Left renal pelvis (tissue), 4 donors: ENCODE results near the gene CBX2. TPM values are rescaled to one million over a fixed set of nuclear protein-coding genes. Genes with fewer than 3 reads are reported as not detected.

Source experiments
- polyA plus RNA-seq, 4 donors: library from polyadenylated mRNA; unstranded; fragments of 120-200 nt; gene quantifications; one replicate each; pipeline ENCODE4 v1.2.1, GENCODE V29; 2013; ENCODE audit not compliant: insufficient read length in 4 of 4

The CBX2 gene
- polyA plus RNA-seq, 4 donors = 20.9 to 33.3 (median 23.1) TPM

Other genes starting within 250 kb of the CBX2 start
- gene RBFOX3, start 167.1 kb upstream of the CBX2 start, polyA plus RNA-seq = 1 to 10 TPM in 1 of 4 donors, under 1 TPM in 3; 0.82 to 2.4 (median 0.91) TPM
- gene ENPP7, start 47.2 kb upstream of the CBX2 start, polyA plus RNA-seq = 1 to 10 TPM in 3 of 4 donors, under 1 TPM in 1; 0.07 to 6.8 (median 3.1) TPM
- gene CBX8, start 18.9 kb downstream of the CBX2 start, polyA plus RNA-seq = 10 to 100 TPM in 3 of 4 donors, 1 to 10 TPM in 1; 9.2 to 18.9 (median 12.5) TPM
- 10 to 100 TPM; 10.1 to 16.9 (median 13.4) TPM for gene CBX4, start 61.3 kb downstream of the CBX2 start, polyA plus RNA-seq